ENCODE measurements around the gene TOP3A. TPM values are rescaled to one million over a fixed set of nuclear protein-coding genes. Genes with fewer than 3 reads are reported as not detected.
A peak's percentile ranks its signal among the peaks of the same experiment; 100 is the strongest.
"Not testable (repeated sequence)": the region's sequence is repeated elsewhere in the genome, so short reads cannot be mapped to it uniquely, and the experiment has no call there.

TOP3A gene
- 91.0 and 106 TPM in 2 replicates for total RNA-seq (2014; rRNA removed; shearing (Covaris generic))

- peak; percentile 99 for DNase-seq (ENCODE audit: low read depth)
Observed at GRCh38 chr17:18314731-18315561, at the start of gene TOP3A, which contains the start of gene SMCR8. TOP3A (minus strand) TSS chr17:18314994; CDS start chr17:18314778, 216 bp downstream. SMCR8 (plus strand) TSS chr17:18315293; CDS start chr17:18315790, 497 bp downstream.

- DNase-seq (ENCODE audit: low read depth), result no peak
Observed at GRCh38 chr17:18364166-18364565, 49.4 kb upstream of the TOP3A start.

- DNase-seq (ENCODE audit: low read depth), result peak; percentile 98
Observed at GRCh38 chr17:18363101-18364049, 48.6 kb upstream of the TOP3A start, which contains the start of gene SHMT1. SHMT1 (minus strand) TSS chr17:18363550; CDS start chr17:18355981, 7,569 bp downstream.

GRCh38 chr17:18362698-18363100 is 47.9 kb upstream of the TOP3A start:
- DNase-seq (ENCODE audit: low read depth), result peak; percentile 46

GRCh38 chr17:18361837-18362697 is 47.3 kb upstream of the TOP3A start:
- DNase-seq (ENCODE audit: low read depth), result no peak

GRCh38 chr17:18360518-18360917 is 45.7 kb upstream of the TOP3A start:
- no peak for DNase-seq (ENCODE audit: low read depth)

GRCh38 chr17:18356624-18357023 is 41.8 kb upstream of the TOP3A start:
- no peak for DNase-seq (ENCODE audit: low read depth)

GRCh38 chr17:18353541-18353940 is 38.7 kb upstream of the TOP3A start:
- no peak for DNase-seq (ENCODE audit: low read depth)

GRCh38 chr17:18344021-18344420 is 29.2 kb upstream of the TOP3A start:
- no peak for DNase-seq (ENCODE audit: low read depth)

- DNase-seq (ENCODE audit: low read depth), result no peak
Observed at GRCh38 chr17:18339933-18340332, 25.1 kb upstream of the TOP3A start.

GRCh38 chr17:18338158-18338557 is 23.4 kb upstream of the TOP3A start:
- not testable (repeated sequence) for DNase-seq (ENCODE audit: low read depth)

GRCh38 chr17:18332909-18333489 is 18.2 kb upstream of the TOP3A start:
- DNase-seq (ENCODE audit: low read depth), result no peak

- DNase-seq (ENCODE audit: low read depth), result no peak
Observed at GRCh38 chr17:18331879-18332278, 17.1 kb upstream of the TOP3A start.

GRCh38 chr17:18328643-18329204 is 13.9 kb upstream of the TOP3A start:
- DNase-seq (ENCODE audit: low read depth), result no peak

- no peak for DNase-seq (ENCODE audit: low read depth)
Observed at GRCh38 chr17:18327556-18327955, 12.8 kb upstream of the TOP3A start.

- DNase-seq (ENCODE audit: low read depth), result no peak
Observed at GRCh38 chr17:18327093-18327492, 12.3 kb upstream of the TOP3A start.

- DNase-seq (ENCODE audit: low read depth), result no peak
Observed at GRCh38 chr17:18326572-18326971, 11.8 kb upstream of the TOP3A start.

- no peak for DNase-seq (ENCODE audit: low read depth)
Observed at GRCh38 chr17:18326039-18326438, 11.2 kb upstream of the TOP3A start.

- DNase-seq (ENCODE audit: low read depth), result no peak
Observed at GRCh38 chr17:18324140-18325050, 9.6 kb upstream of the TOP3A start.

Measured in Daoy (cell line).